RWPE1 (cell line): Measurements from ENCODE around the gene SELENOO.

ENCODE experiments used
- CTCF ChIA-PET: fragments of 350-600 bp; sonication (Branson Sonifier 250); formaldehyde crosslinking; extraction: SDS; loops from one replicate; lab custom pipeline; 2021; lab: Yijun Ruan, JAX
- POLR2A ChIA-PET: fragments of 400-600 bp; formaldehyde crosslinking; extraction: SDS; loops from one replicate; lab custom pipeline; 2020; ENCODE audit warnings: antibody characterized with exemption; ENCODE audit not compliant: low non-redundant PET; lab: Yijun Ruan, JAX
- DNase-seq: peaks from one replicate; pipeline ENCODE4 v3.0.0; 2012; ENCODE audit warnings: low spot score
- H3K27ac ChIP-seq: fragments of 450-650 bp; 2 replicates; pipeline ENCODE4 v1.5.1; 2017
- CTCF ChIP-seq: fragments of 450-650 bp; conservative IDR thresholded peaks from 2 replicates; pipeline ENCODE4 v1.5.1; 2017; ENCODE audit warnings: low read depth, mild to moderate bottlenecking

SELENOO gene

GRCh38 chr22:50233223-50233622 lies 32.4 kb downstream of the SELENOO start:
- peak overlapping the region; percentile 27 for H3K27ac ChIP-seq
- no peak for TF ChIP-seq CTCF
- no peak for DNase-seq
- POLR2A ChIA-PET: no interaction called here
- CTCF ChIA-PET: interaction anchor here (0.9 kb wide), 1 partner anchor 13 kb away, joined by 5 read pairs; no protein-coding TSS in a partner anchor

GRCh38 chr22:50236731-50237409 lies 36.1 kb downstream of the SELENOO start:
- peak overlapping the region; percentile 16; the same call in 1 of the 2 replicates for H3K27ac ChIP-seq
- peak; percentile 25; the same call in 1 of the 2 replicates for TF ChIP-seq CTCF
- ChIA-PET CTCF (no interaction called here), POLR2A (no interaction called here)
- DNase-seq: no peak

GRCh38 chr22:50238755-50239154 lies 37.9 kb downstream of the SELENOO start:
- TF ChIP-seq CTCF: no peak
- POLR2A ChIA-PET: no interaction called here
- CTCF ChIA-PET: no interaction called here
- H3K27ac ChIP-seq: peak overlapping the region; percentile 32
- DNase-seq: no peak

GRCh38 chr22:50242406-50242949 lies 41.7 kb downstream of the SELENOO start:
- CTCF ChIA-PET: interaction anchor here (0.6 kb wide), 1 partner anchor 99 kb away, joined by 3 read pairs; no protein-coding TSS in a partner anchor
- no peak for DNase-seq
- H3K27ac ChIP-seq: peak overlapping the region; percentile 89

GRCh38 chr22:50243685-50244419 lies 43.0 kb downstream of the SELENOO start:
- H3K27ac ChIP-seq: peak overlapping the region; percentile 89
- ChIA-PET POLR2A (no interaction called here), CTCF (interaction anchor here (0.6 kb wide), 1 partner anchor 415 kb away, joined by 3 read pairs; no protein-coding TSS in a partner anchor)
- no peak for DNase-seq
- TF ChIP-seq CTCF: no peak

More at GRCh38 chr22:50242406-50242949, 41.7 kb downstream of the SELENOO start:
- POLR2A ChIA-PET: no interaction called here
- no peak for TF ChIP-seq CTCF
